GM21786 (cell line): ENCODE data around the gene FMO2.
A peak's percentile ranks its signal among the peaks of the same experiment; 100 is the strongest.

Experiments
- ATAC-seq: cut with Tn5 transposase; IDR thresholded peaks from one replicate; pipeline ENCODE4 v1.9.1; 2021; ENCODE audit not compliant: unreplicated experiment

The FMO2 gene

GRCh38 chr1:171173069-171173468 is 12.0 kb upstream of the FMO2 start:
- peak; percentile 56 for ATAC-seq

GRCh38 chr1:171174560-171175294 is 10.4 kb upstream of the FMO2 start:
- ATAC-seq = no peak

- no peak for ATAC-seq
Observed at GRCh38 chr1:171177261-171177660, 7.8 kb upstream of the FMO2 start.

- no peak for ATAC-seq
Observed at GRCh38 chr1:171179318-171180227, 5.5 kb upstream of the FMO2 start.

GRCh38 chr1:171180670-171181069 is 4.4 kb upstream of the FMO2 start:
- ATAC-seq = no peak

GRCh38 chr1:171188388-171189266 is 3.5 kb downstream of the FMO2 start:
- peak; percentile 87 for ATAC-seq

GRCh38 chr1:171191992-171192391 is 6.9 kb downstream of the FMO2 start:
- ATAC-seq = no peak

- no peak for ATAC-seq
Observed at GRCh38 chr1:171195767-171196166, 10.7 kb downstream of the FMO2 start.

GRCh38 chr1:171196351-171196750 is 11.3 kb downstream of the FMO2 start:
- ATAC-seq = no peak

- ATAC-seq = no peak
Observed at GRCh38 chr1:171198081-171198480, 13.0 kb downstream of the FMO2 start.

- no peak for ATAC-seq
Observed at GRCh38 chr1:171204296-171204695, 19.2 kb downstream of the FMO2 start.

- ATAC-seq = no peak
Observed at GRCh38 chr1:171206204-171206977, 21.3 kb downstream of the FMO2 start.

GRCh38 chr1:171206978-171207355 is 21.9 kb downstream of the FMO2 start:
- ATAC-seq = no peak

- no peak for ATAC-seq
Observed at GRCh38 chr1:171207377-171207776, 22.3 kb downstream of the FMO2 start.

- no peak for ATAC-seq
Observed at GRCh38 chr1:171210355-171210754, 25.3 kb downstream of the FMO2 start.

GRCh38 chr1:171212607-171213351 is 27.7 kb downstream of the FMO2 start:
- no peak for ATAC-seq

- ATAC-seq = no peak
Observed at GRCh38 chr1:171213559-171214454, 28.7 kb downstream of the FMO2 start.

GRCh38 chr1:171217658-171218443 is 32.8 kb downstream of the FMO2 start:
- ATAC-seq = no peak
